HG03469 (cell line): Measurements from ENCODE around the gene TARBP2.

Experiments used
- ATAC-seq: cut with Tn5 transposase; IDR thresholded peaks from one replicate; pipeline ENCODE4 v1.9.1; 2021; ENCODE audit warnings: mild to moderate bottlenecking, moderate library complexity, moderate number of reproducible peaks; ENCODE audit not compliant: unreplicated experiment

The TARBP2 gene, protein sequence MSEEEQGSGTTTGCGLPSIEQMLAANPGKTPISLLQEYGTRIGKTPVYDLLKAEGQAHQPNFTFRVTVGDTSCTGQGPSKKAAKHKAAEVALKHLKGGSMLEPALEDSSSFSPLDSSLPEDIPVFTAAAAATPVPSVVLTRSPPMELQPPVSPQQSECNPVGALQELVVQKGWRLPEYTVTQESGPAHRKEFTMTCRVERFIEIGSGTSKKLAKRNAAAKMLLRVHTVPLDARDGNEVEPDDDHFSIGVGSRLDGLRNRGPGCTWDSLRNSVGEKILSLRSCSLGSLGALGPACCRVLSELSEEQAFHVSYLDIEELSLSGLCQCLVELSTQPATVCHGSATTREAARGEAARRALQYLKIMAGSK

DNA sequence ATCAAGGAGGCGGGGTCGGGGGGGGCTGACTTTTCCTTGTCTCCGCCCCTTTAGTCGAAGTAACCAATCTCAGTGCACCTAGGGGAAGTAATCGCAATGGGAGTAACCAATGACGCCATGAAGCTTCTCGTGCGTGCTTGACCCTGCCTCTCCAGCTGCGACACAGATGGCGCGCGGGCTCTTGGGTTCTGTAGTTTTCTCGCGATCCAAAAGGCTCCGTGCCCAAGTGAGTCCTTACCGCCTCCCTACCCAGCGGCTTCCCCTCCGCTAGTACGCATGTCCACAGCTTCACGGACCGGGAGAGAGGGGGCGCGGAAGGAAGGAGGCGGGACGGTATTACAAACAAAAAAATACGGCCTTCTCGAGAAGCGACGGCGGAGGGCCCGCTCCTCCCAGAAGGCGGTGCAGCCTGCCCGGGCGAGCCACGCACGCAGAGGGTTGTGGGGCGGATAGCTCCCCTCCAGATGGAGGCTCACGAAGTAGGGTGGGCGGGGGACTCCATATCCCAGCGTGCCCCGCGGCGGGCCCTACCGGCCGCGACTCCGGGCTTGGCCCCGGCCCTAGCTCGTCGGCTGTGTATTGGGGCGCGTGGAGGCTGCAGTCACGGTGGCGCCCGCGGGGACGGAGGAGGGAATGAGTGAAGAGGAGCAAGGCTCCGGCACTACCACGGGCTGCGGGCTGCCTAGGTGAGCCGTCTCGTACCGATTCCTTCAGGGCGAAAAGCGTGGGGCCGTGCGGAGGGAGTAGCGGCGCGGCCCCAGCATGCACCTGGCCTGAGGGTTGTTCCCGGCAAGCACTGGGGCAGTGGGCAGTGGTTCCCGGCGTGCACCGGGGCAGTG is at the start of gene TARBP2:
TSS of gene TARBP2 (plus strand) at position 508 of the 839 bp plus-strand sequence. CDS start at position 634, 126 bp downstream.
- ATAC-seq, result peak; percentile 51

DNA sequence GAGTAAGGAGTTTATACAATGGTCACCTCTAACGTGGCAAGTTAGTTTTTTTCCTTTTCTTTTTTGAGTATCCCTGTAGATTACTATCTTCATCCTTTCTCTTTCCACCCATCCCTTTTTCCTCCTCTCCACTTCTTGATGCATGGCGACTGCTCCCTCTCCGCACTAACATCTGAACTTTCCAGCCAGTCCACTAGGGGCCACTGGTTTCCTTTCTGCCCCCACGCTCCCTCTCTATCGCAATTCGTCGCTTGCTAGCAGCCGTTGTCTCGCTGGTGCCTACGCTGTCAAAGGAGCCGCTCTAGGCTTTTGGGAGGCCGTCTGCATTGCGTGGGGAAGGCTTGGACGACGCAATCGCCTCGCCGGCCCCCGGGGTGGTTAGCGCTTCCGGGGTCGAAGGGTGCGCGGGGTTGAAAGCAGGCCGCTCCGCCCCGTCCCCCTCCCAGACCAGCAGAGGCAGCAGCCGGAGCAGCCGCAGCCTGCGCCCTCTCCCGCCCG is 49.4 kb upstream of the TARBP2 start, which contains the start of gene PCBP2:
TSS of gene PCBP2 (plus strand) at position 442 of the 498 bp plus-strand sequence. CDS start 2,699 bp downstream, outside the sequence.
- ATAC-seq, result peak; percentile 89

DNA sequence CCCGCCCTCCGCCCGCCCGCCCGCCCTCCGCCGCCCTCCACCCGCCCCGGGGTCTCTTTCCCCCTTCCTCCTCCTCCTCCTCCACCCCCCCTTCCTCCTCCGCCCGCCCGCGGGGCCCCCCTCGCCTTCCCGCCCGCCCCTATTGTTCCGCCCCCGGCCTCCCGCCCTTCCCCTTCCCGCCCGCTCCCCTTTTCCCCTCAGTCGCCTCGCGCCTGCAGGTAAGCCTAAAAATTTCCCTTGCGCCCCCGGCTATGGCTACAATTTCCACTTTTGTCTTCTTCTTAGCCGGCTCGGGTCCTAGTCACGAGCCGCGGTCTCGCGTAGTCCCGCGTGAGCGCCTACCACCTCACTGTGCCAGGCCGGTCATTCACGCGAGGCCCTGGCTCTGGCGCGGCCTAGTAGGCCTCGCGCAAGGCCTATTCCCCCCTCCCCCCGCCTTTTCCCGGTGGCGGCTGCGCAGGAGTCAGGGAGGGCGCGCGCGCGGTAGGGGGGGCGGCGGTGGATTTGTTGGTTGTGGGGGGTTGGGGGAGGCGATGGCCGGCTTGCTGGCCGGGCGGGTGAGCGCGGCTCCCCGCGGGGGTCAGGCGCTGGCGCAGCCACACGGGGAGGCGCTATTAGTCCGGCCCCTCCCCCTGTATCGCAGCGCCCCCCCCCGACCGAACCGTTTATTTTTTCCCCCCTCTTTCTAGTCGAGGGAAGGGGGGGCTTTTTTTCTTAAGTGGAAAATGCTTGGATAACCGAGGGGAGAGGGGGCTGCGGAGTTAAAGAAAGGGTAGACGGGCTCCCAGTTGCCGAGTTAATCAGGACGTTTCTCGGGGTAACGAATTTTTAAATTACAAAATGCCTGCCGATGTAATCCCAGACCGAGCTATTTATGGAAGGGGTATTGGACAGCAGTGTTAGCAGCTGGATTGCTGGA is 48.7 kb upstream of the TARBP2 start:
- no peak for ATAC-seq

DNA sequence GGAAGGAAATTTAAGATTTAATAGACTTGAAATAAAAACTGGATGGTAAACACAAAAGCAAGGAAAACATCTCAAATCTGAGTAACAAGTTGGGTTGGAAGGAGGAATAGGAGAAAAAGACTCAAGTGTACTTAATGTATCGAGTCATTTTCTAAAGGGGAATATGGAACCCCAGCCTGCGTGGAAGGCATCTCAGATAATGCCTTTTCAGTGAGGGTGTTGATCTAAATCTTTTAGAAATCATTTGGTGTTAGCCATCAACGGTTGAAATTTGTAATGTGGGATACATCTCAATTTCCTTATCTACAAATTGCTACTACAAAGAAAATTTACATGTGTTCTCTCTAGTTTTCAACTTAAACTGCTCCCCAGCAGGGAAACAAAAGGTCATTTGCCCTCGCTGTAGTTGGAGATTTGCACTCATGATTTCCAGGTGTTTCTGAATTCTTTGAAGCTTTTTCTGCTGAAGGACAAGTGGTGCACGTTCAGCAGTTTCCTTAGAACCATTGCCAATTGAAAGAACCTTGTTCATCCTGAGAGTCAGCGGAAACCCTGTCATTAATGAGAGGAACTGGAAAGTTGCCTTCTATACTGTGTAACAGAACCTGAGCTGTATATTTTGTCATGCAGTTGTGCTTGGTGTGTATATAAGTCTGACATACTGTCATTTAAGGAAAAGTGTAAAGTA is 47.0 kb upstream of the TARBP2 start:
- ATAC-seq, result no peak

DNA sequence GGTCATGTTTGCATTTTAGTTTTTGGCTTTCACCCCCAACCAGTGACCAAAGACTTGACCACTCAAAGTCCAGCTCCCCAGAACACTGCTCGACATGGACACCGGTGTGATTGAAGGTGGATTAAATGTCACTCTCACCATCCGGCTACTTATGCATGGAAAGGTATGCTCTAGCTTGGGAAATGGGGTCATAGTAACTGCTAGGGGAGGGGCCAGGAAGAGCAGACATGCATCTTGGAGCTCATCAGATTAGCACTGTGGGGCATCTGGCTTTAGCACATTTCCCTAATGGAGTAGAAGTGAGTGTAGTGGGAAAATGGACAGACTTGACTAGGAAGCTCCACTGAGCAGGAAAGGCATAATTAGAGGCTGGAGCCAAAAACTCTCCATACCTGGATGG is 46.4 kb upstream of the TARBP2 start:
- ATAC-seq, result no peak

DNA sequence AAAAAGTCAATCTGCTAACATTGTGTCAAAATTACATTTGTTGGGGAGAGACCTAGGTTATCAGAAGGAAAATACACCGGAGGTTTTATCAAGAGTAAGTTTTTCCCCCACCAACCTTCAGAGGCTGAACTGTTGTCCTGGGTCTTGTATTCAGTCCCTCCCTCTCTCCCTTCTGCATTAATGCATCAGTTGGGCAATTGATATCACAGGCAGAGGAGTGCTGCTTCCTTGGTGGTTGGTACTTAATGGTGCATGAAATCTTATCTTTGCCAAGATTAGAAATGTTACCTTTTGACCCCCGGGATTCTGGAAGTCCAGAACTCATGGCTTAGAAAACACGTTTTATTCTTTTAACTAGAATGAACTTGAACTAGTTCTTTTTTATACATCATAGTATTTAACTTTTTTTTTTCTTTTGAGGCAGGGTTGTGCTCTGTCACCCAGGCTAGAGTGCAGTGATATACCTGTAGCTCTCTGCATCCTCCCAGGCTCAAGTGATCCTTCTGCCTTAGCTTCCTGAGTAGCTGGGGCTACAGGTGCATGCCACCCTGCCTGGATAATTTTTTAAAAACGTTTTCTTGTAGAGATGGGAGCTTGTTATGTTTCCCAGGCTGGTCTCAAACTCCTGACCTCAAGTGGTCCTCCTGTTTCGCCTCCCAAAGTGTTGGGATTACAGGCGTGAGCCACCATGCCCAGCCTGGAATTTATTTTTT is 44.3 kb upstream of the TARBP2 start:
- no peak for ATAC-seq

DNA sequence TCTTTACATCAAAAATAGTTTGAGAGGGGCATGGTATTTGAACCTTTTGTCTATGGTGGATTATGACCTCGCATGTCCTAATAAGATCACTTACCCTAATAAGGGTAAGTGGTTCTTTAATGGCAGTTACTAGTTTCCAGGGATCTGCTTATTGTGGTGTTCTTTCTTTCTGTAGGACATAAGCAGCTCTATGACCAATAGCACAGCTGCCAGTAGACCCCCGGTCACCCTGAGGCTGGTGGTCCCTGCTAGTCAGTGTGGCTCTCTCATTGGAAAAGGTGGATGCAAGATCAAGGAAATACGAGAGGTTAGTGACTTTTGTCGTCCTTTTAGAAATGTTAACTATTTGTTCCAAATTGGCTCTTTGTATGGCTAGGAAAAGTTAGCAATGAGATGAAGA is 42.0 kb upstream of the TARBP2 start:
- no peak for ATAC-seq

DNA sequence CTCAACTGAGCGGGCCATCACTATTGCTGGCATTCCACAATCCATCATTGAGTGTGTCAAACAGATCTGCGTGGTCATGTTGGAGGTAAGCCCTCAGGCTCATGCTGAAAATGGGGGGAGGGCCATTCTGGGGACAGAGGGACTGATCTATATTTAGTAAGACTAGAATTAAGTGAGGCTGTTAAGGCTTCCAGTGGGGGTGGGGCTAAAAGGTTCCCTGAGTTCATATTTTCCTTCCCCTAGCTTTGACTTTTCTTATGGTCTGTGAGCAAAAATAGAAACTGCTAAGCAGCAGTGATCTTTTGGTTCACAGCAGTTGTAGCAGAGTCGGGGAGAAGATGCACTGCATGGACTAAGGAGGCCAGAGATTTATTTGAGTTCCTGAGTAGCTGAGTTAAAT is 40.0 kb upstream of the TARBP2 start:
- no peak for ATAC-seq

DNA sequence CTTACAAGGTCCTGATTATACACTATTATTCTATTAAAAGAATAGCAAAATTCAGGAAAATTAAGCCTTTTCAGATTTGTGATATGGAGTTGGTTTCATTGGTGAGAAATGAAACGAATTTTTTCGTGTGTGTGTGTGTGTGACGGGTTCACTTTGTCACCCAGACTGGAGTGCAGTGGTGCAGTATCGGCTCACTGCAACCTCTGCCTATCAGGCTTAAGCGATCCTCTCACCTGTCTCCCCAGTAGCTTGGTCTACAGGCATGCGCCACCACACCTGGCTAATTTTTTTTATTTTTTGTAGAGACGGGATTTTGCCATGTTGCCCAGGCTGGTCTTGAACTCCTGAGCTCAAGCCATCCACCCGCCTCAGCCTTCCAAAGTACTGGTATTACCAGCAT is 39.5 kb upstream of the TARBP2 start:
- no peak for ATAC-seq

DNA sequence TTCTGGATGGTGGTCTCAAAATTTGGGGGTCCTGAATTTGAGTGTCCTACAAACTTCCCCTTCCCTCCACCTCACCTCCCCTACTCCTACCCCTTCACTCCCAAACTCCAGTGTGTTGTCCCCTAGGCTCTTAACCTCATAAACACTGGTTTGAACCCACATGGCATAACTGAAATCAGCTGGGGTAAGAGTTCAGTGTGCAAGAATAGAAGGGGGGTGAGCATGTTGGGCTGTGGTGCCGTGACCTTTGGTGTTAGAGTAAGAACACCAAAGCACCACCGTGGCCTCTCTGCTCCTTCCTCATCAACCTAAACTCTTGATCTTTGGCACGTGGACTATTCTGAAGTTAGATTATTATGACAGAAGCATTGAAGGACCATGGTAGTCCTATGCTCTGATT is 38.1 kb upstream of the TARBP2 start:
- ATAC-seq, result no peak

DNA sequence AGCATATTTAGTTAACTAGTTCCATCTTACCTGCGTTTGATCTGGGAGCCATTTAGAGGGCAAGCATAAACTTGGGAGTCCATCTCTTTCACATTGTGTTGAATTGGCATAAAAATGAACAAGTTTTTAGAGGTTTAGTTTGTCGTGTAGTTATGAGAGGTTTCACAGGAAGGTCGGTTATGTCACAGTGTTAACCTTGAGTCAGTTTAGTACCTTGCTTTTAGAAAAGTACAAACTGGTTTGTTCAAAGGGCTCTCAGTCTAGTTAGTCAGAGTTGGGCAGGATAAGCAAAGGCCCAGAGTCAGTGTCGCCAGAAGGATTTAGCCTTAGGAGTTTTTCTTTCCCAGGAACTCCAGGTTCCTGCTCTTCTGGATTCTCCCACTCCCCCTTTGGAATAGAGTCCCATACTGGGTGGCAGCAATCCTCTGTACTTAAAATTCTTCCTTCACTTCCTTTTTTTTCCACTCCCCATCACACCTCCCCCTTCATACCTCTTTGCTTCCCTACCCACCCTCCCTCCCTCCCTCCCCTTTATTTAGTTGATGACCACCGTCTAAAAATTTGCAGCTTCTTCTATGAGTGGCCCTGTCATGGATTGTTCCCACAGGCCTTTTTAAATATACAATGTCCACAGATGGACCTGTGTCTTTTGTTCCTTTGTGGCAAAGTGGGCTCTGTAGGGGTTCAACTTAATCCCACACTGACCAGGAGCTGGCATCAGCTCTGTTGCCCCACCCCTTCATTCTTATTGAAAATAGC is 37.1 kb upstream of the TARBP2 start:
- no peak for ATAC-seq

DNA sequence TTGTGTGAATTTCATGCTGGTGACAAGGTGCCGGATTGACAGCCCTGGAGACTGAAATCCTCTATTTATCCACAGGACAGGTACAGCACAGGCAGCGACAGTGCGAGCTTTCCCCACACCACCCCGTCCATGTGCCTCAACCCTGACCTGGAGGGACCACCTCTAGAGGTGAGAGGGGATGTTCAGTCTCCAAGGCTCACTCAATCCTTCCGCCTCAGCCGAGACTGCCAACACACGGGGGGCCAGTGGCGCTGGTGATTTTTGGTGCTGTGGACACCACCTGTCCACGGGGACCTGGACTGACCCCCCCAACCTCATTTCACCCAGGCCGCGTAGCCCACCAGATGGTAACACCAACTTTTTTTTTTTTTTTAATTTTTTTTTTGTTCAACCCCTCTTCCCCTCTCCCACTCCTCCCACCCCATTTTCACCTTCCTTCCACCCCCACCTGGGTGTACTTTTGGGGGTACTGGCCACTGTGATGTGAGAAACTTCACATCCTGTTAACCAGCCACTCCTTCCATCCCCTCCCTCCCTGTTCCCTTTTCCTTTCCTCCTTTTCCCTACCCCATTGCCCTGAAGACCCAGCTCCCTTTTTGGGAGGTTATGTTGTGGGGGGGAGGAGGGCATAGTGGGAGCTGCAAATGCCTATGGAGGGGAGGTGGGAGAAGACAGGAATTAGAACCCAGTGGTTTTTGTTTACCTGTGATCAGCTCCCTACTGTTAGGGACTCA is 36.2 kb upstream of the TARBP2 start:
- no peak for ATAC-seq

DNA sequence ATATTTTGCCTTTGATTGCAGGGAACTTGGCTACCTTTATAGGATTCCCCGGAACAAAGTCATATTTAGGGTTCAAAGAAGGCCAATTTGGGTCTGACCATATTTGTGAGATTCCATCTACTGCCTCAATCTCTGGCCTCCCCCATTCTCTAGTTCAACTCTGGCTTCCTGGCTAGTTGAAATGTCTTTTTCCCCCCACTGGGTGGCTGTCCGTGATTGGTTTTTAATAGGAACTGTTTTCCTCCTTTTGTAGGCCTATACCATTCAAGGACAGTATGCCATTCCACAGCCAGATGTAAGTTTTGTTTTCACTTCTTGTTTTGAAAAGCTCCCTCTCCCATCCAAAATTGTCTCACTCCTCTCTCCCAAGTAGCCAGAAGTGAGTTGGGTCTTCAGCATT is 35.4 kb upstream of the TARBP2 start:
- ATAC-seq, result no peak

DNA sequence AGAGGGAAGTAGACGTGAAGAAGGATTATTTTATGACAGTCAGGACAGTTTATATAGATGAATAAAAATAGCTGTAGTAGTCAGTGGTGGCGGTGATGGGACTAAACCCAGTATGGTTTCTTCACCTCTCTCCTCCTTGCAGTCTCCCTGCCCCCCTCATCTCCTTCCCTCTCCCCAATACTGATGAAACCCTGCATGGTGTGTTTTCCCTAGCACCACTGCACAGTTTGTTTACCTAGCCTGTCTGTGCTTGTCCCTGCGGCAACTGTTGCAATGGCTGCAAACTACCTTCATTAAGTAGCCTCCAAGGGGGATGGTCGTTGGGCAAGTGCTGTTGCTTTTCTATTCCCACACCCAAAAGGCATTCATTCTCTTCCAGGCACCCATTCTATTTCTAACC is 34.4 kb upstream of the TARBP2 start:
- no peak for ATAC-seq

DNA sequence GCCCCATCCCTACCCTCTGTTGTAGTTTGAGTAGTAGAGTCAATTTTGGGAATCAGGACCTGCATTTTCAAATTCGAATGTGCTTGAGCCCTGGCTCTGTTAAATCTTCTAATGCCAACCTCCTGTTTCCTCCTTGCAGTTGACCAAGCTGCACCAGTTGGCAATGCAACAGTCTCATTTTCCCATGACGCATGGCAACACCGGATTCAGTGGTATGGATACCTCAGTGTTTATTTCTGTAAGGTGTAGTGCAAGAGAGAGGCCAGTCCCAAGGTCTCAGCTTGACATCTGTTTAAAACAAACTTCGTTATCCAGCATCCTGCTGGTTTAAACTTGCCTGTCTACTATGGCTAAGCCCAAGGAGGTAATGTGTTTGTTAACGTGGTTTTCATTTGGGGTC is 34.0 kb upstream of the TARBP2 start:
- ATAC-seq, result no peak

DNA sequence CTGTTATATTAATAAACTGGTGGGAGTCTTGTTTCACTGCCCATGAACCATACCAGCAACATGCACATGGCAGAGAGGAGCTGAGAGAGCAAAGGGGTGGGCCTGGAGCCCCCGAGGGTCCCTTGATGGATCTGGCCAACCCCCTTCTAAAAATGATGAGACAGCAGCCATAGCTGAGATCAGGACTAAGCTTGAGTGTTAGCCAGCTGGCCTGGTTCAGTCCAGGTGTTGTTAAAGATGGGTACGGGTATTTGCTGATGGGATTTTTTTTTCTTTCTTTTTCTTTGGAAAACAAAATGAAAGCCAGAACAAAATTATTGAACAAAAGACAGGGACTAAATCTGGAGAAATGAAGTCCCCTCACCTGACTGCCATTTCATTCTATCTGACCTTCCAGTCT is 33.2 kb upstream of the TARBP2 start:
- no peak for ATAC-seq

DNA sequence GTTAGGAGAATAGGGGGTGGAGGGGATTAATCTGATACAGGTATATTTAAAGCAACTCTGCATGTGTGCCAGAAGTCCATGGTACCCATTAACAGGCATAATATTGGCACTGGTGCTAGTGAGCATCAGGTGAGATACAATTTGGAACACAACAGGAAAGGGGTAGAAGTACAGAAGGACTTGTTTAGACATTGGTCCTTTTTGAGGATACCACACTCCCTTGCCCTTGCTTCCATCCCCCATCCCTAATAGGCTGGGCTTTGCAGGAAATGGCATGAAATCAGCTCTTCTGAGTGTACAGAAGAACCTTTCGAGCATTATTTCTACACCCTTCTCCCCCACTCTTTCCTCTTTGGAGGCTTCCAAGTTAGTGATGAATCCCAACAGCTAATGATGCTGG is 32.8 kb upstream of the TARBP2 start:
- ATAC-seq, result no peak

DNA sequence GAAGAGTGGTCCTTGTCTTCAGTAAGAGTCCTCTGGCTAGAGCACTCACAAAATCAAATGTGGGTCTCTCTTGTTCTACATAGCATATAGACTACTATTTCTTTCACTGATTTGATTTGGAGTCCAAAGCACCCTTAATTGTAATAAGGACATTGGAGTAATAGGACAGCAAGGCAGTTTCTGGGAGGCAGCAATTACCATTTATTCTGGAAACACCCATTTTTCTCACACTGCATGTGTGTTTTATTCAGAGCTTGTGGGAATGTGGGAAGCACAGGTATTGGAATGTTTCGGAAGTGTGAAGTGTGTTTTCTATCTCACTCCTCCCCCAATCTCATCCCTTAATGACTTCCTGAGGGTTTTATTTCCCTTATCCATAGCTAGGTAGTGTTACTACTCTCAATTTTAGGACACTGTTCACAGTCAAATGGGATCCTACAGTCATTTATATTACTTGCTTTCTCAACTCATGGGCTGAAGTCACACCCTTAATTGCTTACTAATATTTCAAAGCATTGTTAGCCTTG is 29.0 kb upstream of the TARBP2 start:
- no peak for ATAC-seq
